Measurements from ENCODE around the gene SMG9.

Gene SMG9

GRCh38 chr19:43752287-43752875 lies 2.4 kb downstream of the SMG9 start:
- no peak for DNase-seq

- DNase-seq = no peak
These were observed 3.1 kb downstream of the SMG9 start for GRCh38 chr19:43751466-43752220.

GRCh38 chr19:43749898-43750297 lies 4.9 kb downstream of the SMG9 start:
- no peak for DNase-seq

DNA sequence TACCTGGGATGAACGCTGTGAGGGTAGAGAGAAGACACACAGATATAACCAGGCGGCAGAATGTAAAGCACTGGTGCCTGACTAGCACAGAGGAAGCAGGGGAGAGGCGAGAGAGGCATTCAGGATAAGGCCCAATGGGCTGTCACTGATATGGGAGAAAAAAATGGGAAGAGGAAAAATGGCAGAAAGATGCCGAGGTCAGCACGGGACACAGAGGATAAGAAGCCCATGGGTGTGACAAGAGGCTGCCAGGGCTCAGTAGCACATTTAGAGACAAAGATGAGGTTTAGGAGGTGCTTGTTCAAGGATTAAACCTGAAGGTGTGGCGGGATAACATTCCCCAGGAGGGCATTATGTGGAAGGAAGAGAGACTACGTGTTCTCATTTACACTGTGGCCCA lies 5.6 kb downstream of the SMG9 start:
- DNase-seq = no peak

GRCh38 chr19:43748685-43749084 lies 6.1 kb downstream of the SMG9 start:
- DNase-seq = no peak

DNA sequence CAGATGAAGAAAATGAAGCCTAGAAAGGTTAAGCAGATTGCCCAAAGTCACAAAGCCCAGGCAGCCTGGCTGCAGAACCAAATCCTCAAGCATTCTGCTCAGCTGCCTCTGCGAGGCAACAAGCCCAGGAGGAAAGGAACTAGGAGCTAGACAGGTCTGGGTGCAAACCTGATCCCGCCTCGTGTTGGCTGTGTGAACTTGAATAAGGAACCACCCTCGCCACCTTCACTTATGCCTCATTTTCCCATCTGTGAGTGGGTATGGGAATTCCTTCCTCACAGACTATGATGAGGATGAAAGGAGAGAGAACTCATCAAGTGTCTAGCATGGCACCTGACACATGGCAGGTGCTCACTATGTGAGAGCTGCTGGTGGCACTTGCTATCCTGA lies 6.6 kb downstream of the SMG9 start:
- DNase-seq = no peak

DNA sequence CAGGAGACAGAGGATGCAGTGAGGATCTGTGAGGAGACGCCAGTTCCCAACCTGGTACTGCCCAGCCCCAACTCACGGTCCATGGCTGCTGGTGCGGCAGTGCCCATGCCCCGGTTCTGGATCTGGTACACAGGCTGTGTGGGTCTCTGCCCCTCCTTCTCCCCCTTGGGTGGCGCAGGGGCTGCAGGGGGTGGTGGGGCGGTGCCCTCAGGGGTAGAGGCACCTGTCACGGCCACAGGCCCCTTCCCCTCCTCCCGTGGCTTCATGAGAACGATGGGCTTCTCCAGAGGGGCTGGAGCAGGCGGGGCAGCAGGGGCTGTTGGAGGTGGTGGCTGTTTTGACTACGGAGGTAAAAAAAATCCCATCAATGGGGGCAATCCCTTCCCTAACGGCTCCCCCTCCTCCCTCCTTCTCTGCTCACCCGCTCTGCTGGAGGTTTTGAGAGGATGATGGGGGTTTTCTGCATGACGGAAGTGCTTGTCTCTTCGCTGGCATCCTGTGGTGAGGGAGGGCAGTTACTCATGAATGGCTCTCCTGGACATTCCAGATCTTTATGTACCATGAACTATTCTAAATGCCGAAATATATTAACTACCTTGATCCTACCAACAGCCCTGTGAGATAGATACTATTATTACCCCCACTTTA lies 7.1 kb downstream of the SMG9 start:
- no peak for DNase-seq

- no peak for DNase-seq
These were observed 11.7 kb downstream of the SMG9 start for GRCh38 chr19:43743059-43743458.

GRCh38 chr19:43741075-43741825 lies 13.5 kb downstream of the SMG9 start:
- no peak for DNase-seq

- no peak for DNase-seq
These were observed 15.1 kb downstream of the SMG9 start for GRCh38 chr19:43739439-43740235.

- no peak for DNase-seq
These were observed 16.0 kb downstream of the SMG9 start for GRCh38 chr19:43738780-43739211.

- DNase-seq = no peak
These were observed 18.8 kb downstream of the SMG9 start for GRCh38 chr19:43735957-43736356.

GRCh38 chr19:43735013-43735412 lies 19.7 kb downstream of the SMG9 start:
- no peak for DNase-seq

- no peak for DNase-seq
These were observed 22.9 kb downstream of the SMG9 start for GRCh38 chr19:43731846-43732245.

DNA sequence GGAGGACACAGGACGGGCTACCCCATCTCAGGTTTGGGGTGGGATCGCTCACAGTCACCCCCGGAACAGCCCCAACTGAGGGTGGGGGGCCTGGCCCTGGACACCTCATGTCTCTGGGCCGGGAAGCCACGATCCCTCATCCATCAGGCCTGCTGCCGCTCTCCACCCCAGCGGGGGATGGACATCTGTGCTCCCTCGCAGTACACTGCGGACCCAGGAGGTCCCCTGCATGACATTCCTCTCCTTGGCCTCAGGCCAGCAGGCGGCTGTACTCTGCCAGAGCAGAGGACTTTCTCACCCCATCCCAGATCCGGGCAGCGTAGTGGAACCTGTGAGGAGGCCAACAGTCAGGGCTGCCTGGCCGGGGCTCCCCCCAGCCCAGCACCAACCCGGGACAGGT lies 23.4 kb downstream of the SMG9 start:
- DNase-seq = no peak

- no peak for DNase-seq
These were observed 24.8 kb downstream of the SMG9 start for GRCh38 chr19:43729919-43730318.

DNA sequence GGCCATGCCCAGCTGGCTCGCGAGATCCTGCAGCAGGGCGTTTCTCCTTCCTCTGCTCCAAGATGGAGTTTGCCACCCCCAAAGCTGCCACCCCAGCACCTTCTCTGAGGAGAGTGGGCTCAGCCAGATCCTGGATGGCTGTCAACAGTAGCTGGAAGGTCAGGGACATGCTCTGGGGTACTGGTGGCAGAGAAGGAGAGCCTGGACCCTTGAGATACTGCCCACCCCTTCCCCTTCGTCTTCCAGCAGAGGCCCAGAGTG lies 27.2 kb downstream of the SMG9 start:
- no peak for DNase-seq

GRCh38 chr19:43726736-43727592 lies 27.8 kb downstream of the SMG9 start:
- no peak for DNase-seq

GRCh38 chr19:43725468-43725867 lies 29.3 kb downstream of the SMG9 start:
- no peak for DNase-seq

DNA sequence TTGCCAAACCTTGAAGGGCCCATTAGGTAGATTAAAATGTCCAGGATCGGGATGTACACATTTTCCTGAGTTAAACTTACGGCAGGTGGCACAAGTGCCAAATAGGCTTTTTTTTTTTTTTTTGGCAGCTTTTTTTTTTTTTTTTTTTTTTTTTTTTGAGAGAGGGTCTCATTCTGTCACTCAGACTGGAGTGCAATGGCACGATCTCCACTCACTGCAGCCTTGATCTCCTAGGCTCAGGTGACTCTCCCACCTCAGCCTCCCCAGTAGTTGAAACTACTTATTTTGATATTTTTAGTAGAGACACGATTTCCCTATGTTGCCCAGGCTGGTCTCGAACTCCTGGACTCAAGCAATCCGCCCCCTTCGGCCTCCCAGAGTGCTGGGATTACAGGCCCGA lies 29.9 kb downstream of the SMG9 start:
- DNase-seq = no peak

DNA sequence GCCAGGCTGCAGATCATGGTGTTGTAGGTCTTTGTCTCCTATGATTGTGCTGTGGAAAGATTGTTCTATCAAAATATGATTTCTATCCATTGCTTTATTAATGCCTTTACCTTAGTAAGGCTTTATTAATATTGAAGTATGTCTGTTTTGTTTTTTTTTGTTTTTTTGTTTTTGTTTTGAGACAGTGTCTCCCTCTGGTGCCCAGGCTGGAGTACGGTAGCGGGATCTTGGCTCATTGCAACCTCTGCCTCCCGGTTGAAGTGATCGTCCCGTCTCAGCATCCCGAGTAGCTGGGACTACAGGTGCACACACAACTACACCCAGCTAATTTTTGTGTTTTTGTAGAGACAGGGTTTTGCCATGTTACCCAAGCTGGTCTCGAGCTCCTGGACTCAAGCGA lies 31.2 kb downstream of the SMG9 start:
- DNase-seq = no peak

DNA sequence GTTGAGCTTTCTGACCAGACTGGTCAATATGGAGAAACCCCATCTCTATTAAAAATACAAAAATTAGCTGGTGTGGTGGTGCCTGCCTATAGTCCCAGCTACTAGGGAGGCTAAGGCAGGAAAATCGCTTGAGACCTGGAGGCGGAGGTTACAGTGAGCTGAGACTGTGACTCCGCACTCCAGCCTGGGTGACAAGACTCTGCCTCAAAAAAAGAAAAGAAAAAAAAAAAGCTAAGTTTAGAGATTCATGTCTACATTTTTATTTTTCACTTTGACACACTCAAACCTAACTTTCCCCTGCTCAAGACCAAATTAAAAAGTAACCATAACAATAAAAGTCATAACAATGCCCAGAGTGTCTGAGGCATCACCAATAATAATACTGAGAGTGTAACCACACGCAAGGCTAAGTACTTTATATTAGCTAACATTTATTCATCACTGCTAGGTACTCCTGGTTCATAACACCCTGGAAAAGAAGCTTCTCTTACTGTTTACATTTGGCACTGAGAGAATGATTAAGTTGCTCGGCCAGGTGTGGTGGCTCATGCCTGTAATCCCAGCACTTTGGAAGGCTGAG lies 33.2 kb downstream of the SMG9 start:
- no peak for DNase-seq
